ENCODE results near the gene SNED1. TPM values are rescaled to one million over a fixed set of nuclear protein-coding genes. Genes with fewer than 3 reads are reported as not detected.

Gene SNED1
- total RNA-seq, 1 experiment from 2014 or later, result 3.2 TPM

- H3K36me3 Mint-ChIP-seq, result peaks cover 44% of the 10 kb centered on the region
- H3K27ac Mint-ChIP-seq, result peak overlapping the region; percentile 5; the same call in 1 of the 2 replicates
- DNase-seq (ENCODE audit: low spot score), result no peak
- H3K9me3 Mint-ChIP-seq, result no peaks in the 10 kb centered on the region
- POLR2A ChIA-PET, result interaction anchor here (0.7 kb wide), 1 partner anchor 47 kb away, joined by 4 read pairs; no protein-coding TSS in a partner anchor
- no peak for ATAC-seq
- CTCF ChIA-PET, result interaction anchor here (0.6 kb wide), 1 partner anchor 17 kb away, joined by 4 read pairs; no protein-coding TSS in a partner anchor
- H3K27me3 Mint-ChIP-seq (ENCODE audit: low read depth), result no peaks in the 10 kb centered on the region
- H3K4me1 Mint-ChIP-seq, result peaks cover 23% of the 10 kb centered on the region
- TF ChIP-seq CDX4 (CRISPR knock-in tag; IDR thresholded peaks at IDR 0.05; ENCODE audit: borderline replicate concordance) (no peak), CTCF (IDR thresholded peaks at IDR 0.05) (no peak), SP1 (CRISPR knock-in tag; conservative IDR thresholded peaks at IDR 0.05) (no peak), ZNF425 (CRISPR knock-in tag; conservative IDR thresholded peaks at IDR 0.05) (no peak), ZBTB43 (CRISPR knock-in tag; IDR thresholded peaks at IDR 0.05) (no peak), ZNF532 (CRISPR knock-in tag; IDR thresholded peaks at IDR 0.05; ENCODE audit: borderline replicate concordance) (no peak), SMAD3 (CRISPR knock-in tag; IDR thresholded peaks at IDR 0.05; ENCODE audit: borderline replicate concordance) (no peak), EMX1 (CRISPR knock-in tag; IDR thresholded peaks at IDR 0.05) (no peak), TP53 (CRISPR knock-in tag; IDR thresholded peaks at IDR 0.05) (no peak), RELA (CRISPR knock-in tag; IDR thresholded peaks at IDR 0.05; ENCODE audit: borderline replicate concordance) (no peak)
- no peak overlapping the region for H3K4me3 Mint-ChIP-seq
Observed at GRCh38 chr2:241095594-241096290, 97.3 kb downstream of the SNED1 start.

- POLR2A ChIA-PET, result no interaction called here
- no peak overlapping the region for H3K27ac Mint-ChIP-seq
- H3K4me3 Mint-ChIP-seq, result no peak overlapping the region
- H3K9me3 Mint-ChIP-seq, result no peaks in the 10 kb centered on the region
- no peak for ATAC-seq
- no peaks in the 10 kb centered on the region for H3K27me3 Mint-ChIP-seq (ENCODE audit: low read depth)
- DNase-seq (ENCODE audit: low spot score), result no peak
- CTCF ChIA-PET, result no interaction called here
- peaks cover 44% of the 10 kb centered on the region for H3K36me3 Mint-ChIP-seq
- peaks cover 23% of the 10 kb centered on the region for H3K4me1 Mint-ChIP-seq
- TF ChIP-seq NR1H2 (CRISPR knock-in tag; IDR thresholded peaks at IDR 0.05) (no peak), PRDM15 (CRISPR knock-in tag; IDR thresholded peaks at IDR 0.05) (no peak), NFATC4 (CRISPR knock-in tag; IDR thresholded peaks at IDR 0.05) (no peak), CTCF (IDR thresholded peaks at IDR 0.05) (no peak), MYBL2 (CRISPR knock-in tag; IDR thresholded peaks at IDR 0.05) (no peak), KAT7 (CRISPR knock-in tag; IDR thresholded peaks at IDR 0.05; ENCODE audit: borderline replicate concordance) (no peak), JUN (CRISPR knock-in tag; IDR thresholded peaks at IDR 0.05) (no peak)
Observed at GRCh38 chr2:241096979-241097378, 98.6 kb downstream of the SNED1 start.
